AG09309 (cell line): Measurements from ENCODE around the gene CR1L.
"Not testable (repeated sequence)": the region's sequence is repeated elsewhere in the genome, so short reads cannot be mapped to it uniquely, and the experiment has no call there.

Source experiments
- DNase-seq: peaks from one replicate; pipeline ENCODE4 v3.0.0-alpha.2; 2010; ENCODE audit warnings: low read depth
- H3K4me3 ChIP-seq: 2 replicates; pipeline ENCODE4 v1.5.1; 2011; ENCODE audit warnings: mild to moderate bottlenecking, low read depth, low read length, moderate library complexity; ENCODE audit not compliant: control insufficient read depth
- TF ChIP-seq, protein P1 (sequence below): IDR thresholded peaks from 2 replicates; pipeline ENCODE4 v1.5.1; 2011; ENCODE audit warnings: mild to moderate bottlenecking, low read depth, low read length, inconsistent platforms; ENCODE audit not compliant: insufficient read depth, control insufficient read depth; ENCODE audit errors: missing control alignments

The CR1L gene

DNA sequence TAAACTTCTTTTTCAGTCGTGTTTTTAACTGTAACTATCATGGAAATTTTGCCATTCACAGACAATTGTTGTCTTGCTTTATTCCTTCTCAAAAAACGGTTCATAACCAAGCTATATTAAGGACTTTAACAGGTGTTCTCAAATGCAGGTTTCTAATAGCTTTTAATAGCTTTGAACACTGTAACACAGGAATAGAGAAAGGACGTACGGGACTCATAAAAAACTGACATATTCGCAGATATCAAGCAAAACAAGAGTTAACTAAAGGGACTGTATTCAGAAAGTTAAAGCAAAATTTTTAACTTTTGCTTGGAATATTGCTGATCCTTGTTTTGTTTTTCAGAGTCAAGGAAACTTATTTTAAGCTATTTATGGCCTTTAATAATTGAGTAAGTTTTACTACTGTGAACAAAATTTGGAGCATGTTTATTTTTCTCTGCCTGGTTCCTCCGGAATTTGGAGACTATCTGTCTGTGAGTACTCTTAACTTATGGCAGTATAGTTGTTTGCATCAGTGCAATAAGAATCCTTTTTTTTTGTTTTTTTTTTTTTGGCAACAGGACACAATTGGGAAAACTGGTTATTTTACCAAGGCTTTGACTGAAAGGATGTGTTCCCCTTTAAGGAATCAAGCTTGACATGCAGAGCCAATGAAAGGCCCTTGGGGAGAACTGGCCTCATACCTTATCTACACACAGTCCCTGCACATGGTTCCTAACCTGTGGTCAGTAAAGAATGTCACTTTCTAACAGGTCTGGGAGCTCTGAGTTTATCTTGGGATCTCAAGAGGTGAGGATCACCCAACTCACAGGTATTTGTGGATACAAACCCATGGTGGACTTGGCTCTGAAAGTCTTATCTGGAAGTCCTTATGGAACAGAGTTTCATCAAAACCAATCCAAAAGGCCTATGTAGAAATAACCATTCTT lies 101.2 kb downstream of the CR1L start:
- TF ChIP-seq, protein P1, sequence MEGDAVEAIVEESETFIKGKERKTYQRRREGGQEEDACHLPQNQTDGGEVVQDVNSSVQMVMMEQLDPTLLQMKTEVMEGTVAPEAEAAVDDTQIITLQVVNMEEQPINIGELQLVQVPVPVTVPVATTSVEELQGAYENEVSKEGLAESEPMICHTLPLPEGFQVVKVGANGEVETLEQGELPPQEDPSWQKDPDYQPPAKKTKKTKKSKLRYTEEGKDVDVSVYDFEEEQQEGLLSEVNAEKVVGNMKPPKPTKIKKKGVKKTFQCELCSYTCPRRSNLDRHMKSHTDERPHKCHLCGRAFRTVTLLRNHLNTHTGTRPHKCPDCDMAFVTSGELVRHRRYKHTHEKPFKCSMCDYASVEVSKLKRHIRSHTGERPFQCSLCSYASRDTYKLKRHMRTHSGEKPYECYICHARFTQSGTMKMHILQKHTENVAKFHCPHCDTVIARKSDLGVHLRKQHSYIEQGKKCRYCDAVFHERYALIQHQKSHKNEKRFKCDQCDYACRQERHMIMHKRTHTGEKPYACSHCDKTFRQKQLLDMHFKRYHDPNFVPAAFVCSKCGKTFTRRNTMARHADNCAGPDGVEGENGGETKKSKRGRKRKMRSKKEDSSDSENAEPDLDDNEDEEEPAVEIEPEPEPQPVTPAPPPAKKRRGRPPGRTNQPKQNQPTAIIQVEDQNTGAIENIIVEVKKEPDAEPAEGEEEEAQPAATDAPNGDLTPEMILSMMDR: no peak
- H3K4me3 ChIP-seq: no peak overlapping the region
- no peak for DNase-seq

DNA sequence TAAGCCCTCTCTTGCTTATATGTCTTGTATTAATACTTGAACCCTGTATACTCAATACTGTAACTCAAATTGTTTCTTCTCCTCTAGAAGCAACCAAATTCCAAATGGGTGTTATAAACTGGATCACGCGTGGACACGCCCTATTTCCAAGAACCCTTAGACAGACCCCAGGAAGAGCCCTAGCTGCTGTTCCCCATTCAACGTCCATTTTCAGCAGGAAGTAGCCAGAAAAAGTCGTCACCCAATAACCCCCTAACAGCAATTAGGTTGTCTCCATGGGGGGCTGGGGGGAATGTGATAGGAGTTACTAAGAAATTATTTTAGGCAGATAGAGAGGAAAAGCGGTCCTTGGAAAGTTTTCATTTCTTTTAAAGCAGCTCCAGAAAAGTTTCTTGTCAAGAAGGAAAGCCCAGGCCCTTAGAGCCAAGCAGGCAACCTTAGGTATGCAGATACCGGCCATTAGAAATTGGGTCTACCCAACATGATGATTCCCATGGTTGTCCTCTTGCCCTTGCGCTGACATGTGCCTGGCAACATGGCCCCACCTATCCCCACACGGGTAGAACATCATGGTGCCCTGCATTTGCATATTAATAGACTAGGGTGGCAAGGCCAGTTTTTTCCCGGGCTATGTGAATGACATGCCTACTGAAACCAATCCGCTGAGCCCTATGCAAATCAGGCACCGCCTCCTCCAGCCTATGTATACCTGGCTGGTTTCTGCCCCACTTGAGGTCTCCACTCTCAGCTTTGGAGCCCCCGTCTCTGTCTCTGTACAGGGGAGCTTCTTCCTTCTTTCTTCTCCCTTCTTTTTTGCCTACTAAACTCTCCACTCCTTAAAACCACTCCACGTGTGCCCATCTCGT lies 102.9 kb downstream of the CR1L start:
- no peak for DNase-seq
- H3K4me3 ChIP-seq: no peak overlapping the region
- TF ChIP-seq, protein P1: no peak

DNA sequence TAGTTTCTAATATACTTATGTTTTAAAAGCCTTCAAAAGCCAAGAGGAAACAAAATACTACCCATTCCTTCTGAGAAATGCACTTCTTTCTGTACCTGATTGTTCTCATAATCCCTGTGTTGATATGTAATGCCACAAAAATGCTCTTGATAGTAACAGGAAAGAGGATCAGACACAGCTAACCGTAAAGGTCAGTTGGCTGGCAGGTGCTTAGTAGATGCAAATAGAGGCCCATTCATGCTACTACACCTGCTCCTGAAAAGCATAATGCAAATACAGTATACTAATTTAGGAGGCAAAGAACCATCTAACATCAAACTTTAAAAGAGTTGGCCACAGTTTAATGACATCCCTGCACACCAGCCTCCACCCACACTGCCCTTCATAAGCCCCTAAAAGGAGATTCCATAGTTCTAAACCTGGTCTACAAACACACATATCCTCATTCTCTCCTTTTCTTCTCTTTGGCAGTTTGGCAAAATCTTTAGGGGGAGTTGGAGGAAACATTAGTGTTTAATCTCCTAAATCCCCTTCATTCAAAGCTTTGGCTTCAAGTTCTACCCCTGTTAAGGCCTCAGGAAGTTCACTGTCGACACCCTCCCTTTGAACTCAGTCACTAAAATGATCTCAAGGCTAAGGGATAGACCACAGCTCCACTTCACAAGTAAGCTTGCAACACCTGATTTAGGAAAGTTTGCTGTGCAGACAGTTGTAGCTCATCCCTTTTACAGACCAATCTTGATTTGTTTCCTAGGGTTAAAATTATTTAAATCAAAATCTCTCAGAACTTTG lies 104.0 kb downstream of the CR1L start:
- DNase-seq: no peak
- no peak overlapping the region for H3K4me3 ChIP-seq
- TF ChIP-seq, protein P1: no peak

DNA sequence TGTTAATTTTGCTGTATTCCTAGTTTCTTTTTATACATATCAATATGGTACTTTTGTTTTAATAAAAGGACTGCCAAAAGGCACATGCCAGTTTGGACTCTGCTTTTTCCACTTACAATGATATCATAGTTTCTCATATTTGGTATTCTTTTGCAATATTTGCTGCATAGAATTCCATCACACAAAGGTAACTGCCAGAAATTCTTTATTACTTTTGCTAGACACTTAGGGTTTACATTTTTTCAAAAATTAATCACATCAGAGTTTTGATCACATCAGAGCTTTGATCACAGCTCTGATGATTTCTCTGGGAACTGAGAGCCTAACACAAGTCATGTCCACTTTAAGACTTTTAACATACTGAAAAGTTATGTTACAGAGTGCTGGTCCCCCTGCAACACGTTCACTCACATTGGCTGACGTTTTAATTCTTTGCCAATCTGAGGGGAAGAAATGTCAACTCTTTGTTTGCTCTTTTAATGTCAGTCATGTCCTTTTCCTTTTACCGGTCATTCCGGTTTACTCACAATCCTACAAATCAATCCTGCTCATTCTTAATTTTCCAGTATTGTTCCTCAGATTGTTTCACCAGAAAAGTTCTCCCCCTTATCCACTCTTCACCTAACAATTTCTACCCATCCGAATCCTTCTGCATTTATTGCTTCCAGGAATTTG lies 105.8 kb downstream of the CR1L start:
- no peak overlapping the region for H3K4me3 ChIP-seq
- TF ChIP-seq, protein P1: no peak
- no peak for DNase-seq

DNA sequence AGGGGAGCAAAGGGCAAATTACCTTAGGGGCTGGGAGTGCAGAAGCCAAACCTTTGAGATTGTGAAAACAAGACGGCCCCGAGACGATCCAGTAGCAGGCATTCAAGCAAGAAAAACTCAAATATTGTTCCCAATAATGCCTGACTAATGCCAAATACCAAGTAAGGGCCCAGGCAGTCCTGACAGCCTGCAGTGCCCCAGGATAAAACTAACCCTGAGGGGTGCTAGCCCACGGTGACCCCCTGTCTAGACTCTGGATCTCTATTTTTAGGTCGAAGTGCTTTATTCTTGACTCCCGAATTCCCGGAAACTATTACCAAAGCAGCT lies 106.5 kb downstream of the CR1L start:
- H3K4me3 ChIP-seq: peak overlapping the region; percentile 93
- not testable (repeated sequence) for DNase-seq

DNA sequence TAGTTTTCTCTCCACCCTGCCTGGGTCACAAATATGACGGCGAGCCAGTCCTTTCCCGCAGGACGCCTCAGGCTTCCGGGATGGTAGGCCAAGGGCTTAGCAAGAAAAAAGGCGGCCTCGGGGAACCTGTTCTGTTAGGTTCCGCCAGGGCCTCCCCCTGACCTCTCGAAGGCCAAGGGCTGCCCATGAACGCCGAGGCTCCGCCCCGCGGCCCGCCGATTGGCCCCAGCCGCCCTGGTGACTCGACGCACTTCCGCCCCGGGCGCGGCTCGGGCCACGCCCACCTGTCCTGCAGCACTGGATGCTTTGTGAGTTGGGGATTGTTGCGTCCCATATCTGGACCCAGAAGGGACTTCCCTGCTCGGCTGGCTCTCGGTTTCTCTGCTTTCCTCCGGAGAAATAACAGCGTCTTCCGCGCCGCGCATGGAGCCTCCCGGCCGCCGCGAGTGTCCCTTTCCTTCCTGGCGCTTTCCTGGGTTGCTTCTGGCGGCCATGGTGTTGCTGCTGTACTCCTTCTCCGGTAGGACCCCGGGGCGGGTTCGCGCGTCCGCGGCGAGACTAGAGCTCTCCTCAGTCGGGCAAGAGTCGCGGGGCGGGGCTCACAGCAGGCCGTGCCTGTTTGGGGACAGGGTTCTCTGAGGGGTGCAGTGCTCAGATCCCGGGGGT lies 107.0 kb downstream of the CR1L start, which contains the start of gene CD46:
TSS of gene CD46 (plus strand) at position 265 of the 666 bp plus-strand sequence. CDS start at position 424, 159 bp downstream.
- TF ChIP-seq, protein P1: no peak
- peak; percentile 47 for DNase-seq
- H3K4me3 ChIP-seq: peak within 1 kb of the TSS; percentile 93
